H1 (cell line): ENCODE results near the gene RAD9B. TPM values are rescaled to one million over a fixed set of nuclear protein-coding genes. Genes with fewer than 3 reads are reported as not detected.

Experiments
- CTCF ChIA-PET: fragments of 300-600 bp; sonication (Branson Sonifier 250); formaldehyde crosslinking; loops from one replicate; lab custom pipeline; 2021; ENCODE audit not compliant: partially characterized antibody; lab: Charles Lee
- POLR2A ChIA-PET: fragments of 300-600 bp; sonication (Branson Sonifier 250); formaldehyde crosslinking; loops from one replicate; lab custom pipeline; 2021; ENCODE audit warnings: inconsistent platforms; ENCODE audit not compliant: partially characterized antibody; lab: Charles Lee
- DNase-seq, 2 experiments: peaks; one replicate each; pipeline versions ENCODE4 v3.0.0 to v3.0.0-alpha.2; 2010 to 2022; ENCODE audit warnings: low spot score in 2 of 2, low read depth in 1 of 2, mixed read lengths in 1 of 2
- FAIRE-seq: peaks from 2 replicates; lab custom pipeline; 2011; peaks lifted over from hg19 to GRCh38; lab: Jason Lieb, UNC
- H2AFZ ChIP-seq: 2 replicates; pipeline ENCODE4 v1.8.1; 2012; ENCODE audit warnings: low read length, inconsistent platforms
- H2AK5ac ChIP-seq: 2 replicates; pipeline ENCODE4 v1.6.1; 2013; ENCODE audit warnings: low read depth, low read length
- H2BK120ac ChIP-seq: replicated peaks from 2 replicates; pipeline ENCODE3; 2013; ENCODE audit warnings: low read depth, low read length, inconsistent platforms
- H2BK12ac ChIP-seq: 2 replicates; pipeline ENCODE4 v1.6.1; 2013; ENCODE audit warnings: low read depth, low read length
- H2BK15ac ChIP-seq: 2 replicates; pipeline ENCODE4 v1.6.1; 2013; ENCODE audit warnings: low read length
- H2BK20ac ChIP-seq: 2 replicates; pipeline ENCODE4 v1.6.1; 2013; ENCODE audit warnings: low read length
- H2BK5ac ChIP-seq: 2 replicates; pipeline ENCODE4 v1.6.1; 2013; ENCODE audit warnings: low read depth, low read length
- H3K14ac ChIP-seq: 2 replicates; pipeline ENCODE4 v1.6.1; 2013; ENCODE audit warnings: inconsistent platforms; ENCODE audit not compliant: insufficient read length
- H3K18ac ChIP-seq: 2 replicates; pipeline ENCODE4 v1.6.1; 2013; ENCODE audit warnings: low read length; ENCODE audit errors: extremely low read depth
- H3K23ac ChIP-seq: 2 replicates; pipeline ENCODE4 v1.6.1; 2013; ENCODE audit warnings: inconsistent platforms; ENCODE audit not compliant: insufficient read length
- H3K23me2 ChIP-seq: 2 replicates; pipeline ENCODE4 v1.6.1; 2013; ENCODE audit warnings: low read depth, low read length
- H3K27ac ChIP-seq: 2 replicates; pipeline ENCODE4 v1.6.1; 2011; ENCODE audit warnings: low read depth, low read length, inconsistent platforms
- H3K27me3 ChIP-seq, 4 experiments: replicated peaks in 1 of 4; 1 replicate in 1 of 4; 2 replicates in 3 of 4; pipeline versions ENCODE4 v1.6.1 to v1.8.1; 2011 to 2013; ENCODE audit warnings: low read length in 3 of 4, mild to moderate bottlenecking in 3 of 4, inconsistent platforms in 2 of 4, mixed read lengths in 2 of 4, moderate library complexity in 1 of 4; ENCODE audit not compliant: control insufficient read depth in 3 of 4, insufficient read depth in 3 of 4; ENCODE audit errors: extremely low read depth in 1 of 4
- H3K36me3 ChIP-seq, 4 experiments: 2 replicates each; pipeline versions ENCODE4 v1.6.1 to v1.8.1; 2011 to 2013; ENCODE audit warnings: mild to moderate bottlenecking in 4 of 4, low read length in 3 of 4, moderate library complexity in 2 of 4, control low read depth in 1 of 4, inconsistent platforms in 1 of 4; ENCODE audit not compliant: insufficient read depth in 4 of 4, control insufficient read depth in 2 of 4
- H3K4ac ChIP-seq: replicated peaks from 2 replicates; pipeline ENCODE3; 2013; ENCODE audit warnings: low read length, low read depth, mixed read lengths, inconsistent platforms; ENCODE audit not compliant: insufficient read length
- H3K4me1 ChIP-seq, 4 experiments: replicated peaks in 1 of 4; 1 replicate in 1 of 4; 2 replicates in 3 of 4; pipeline versions ENCODE4 v1.6.1 to v1.8.1; 2011 to 2013; ENCODE audit warnings: low read length in 3 of 4, inconsistent platforms in 2 of 4, mixed read lengths in 1 of 4; ENCODE audit not compliant: insufficient read depth in 4 of 4, control insufficient read depth in 3 of 4
- H3K4me2 ChIP-seq, 2 experiments: 2 replicates each; pipeline versions ENCODE4 v1.6.1 to v1.8.1; 2011 to 2013; ENCODE audit warnings: low read depth in 2 of 2, low read length in 2 of 2, control low read depth in 1 of 2, inconsistent platforms in 1 of 2, mild to moderate bottlenecking in 1 of 2; ENCODE audit not compliant: insufficient read depth in 1 of 2
- H3K4me3 ChIP-seq, 4 experiments: fragments of 200-600, 300-600 bp in 1 of 4; sonication (generic), shearing (Covaris generic), sonication (Bioruptor Twin) in 1 of 4; 2 replicates each; pipeline versions ENCODE4 v1.5.1 to v1.8.1; 2011 to 2016; ENCODE audit warnings: low read length in 4 of 4, low read depth in 3 of 4, control low read depth in 2 of 4, inconsistent platforms in 2 of 4, mild to moderate bottlenecking in 2 of 4, mixed read lengths in 1 of 4, moderate library complexity in 1 of 4; ENCODE audit not compliant: insufficient read depth in 2 of 4; ENCODE audit errors: extremely low read depth in 1 of 4
- H3K56ac ChIP-seq: replicated peaks from 2 replicates; pipeline ENCODE3; 2013; ENCODE audit warnings: low read depth, mild to moderate bottlenecking, mixed read lengths, low read length, inconsistent platforms; ENCODE audit not compliant: insufficient read length
- H3K79me1 ChIP-seq: 2 replicates; pipeline ENCODE4 v1.6.1; 2013; ENCODE audit warnings: low read depth, low read length, control low read depth
- H3K79me2 ChIP-seq, 2 experiments: 2 replicates each; pipeline versions ENCODE4 v1.6.1 to v1.8.1; 2012 to 2013; ENCODE audit warnings: low read length in 2 of 2, mild to moderate bottlenecking in 2 of 2, inconsistent platforms in 1 of 2; ENCODE audit not compliant: insufficient read depth in 2 of 2, control insufficient read depth in 1 of 2
- H3K9ac ChIP-seq, 4 experiments: replicated peaks in 1 of 4; 1 replicate in 1 of 4; 2 replicates in 3 of 4; pipeline versions ENCODE4 v1.6.1 to v1.8.1; 2011 to 2013; ENCODE audit warnings: low read depth in 3 of 4, low read length in 3 of 4, control low read depth in 2 of 4, mild to moderate bottlenecking in 2 of 4, moderate library complexity in 2 of 4, inconsistent platforms in 1 of 4; ENCODE audit errors: extremely low read depth in 1 of 4
- H3K9me3 ChIP-seq, 2 experiments: 2 replicates each; pipeline versions ENCODE4 v1.6.1 to v1.8.1; 2012 to 2013; ENCODE audit warnings: mild to moderate bottlenecking in 2 of 2, moderate library complexity in 2 of 2, control low read depth in 1 of 2, inconsistent platforms in 1 of 2, low read depth in 1 of 2, low read length in 1 of 2, mixed read lengths in 1 of 2; ENCODE audit not compliant: insufficient read depth in 2 of 2
- H4K20me1 ChIP-seq, 2 experiments: replicated peaks in 1 of 2; 2 replicates each; pipeline versions ENCODE3 to v1.8.1; 2011 to 2013; ENCODE audit warnings: inconsistent platforms in 2 of 2, low read length in 2 of 2, mild to moderate bottlenecking in 1 of 2; ENCODE audit not compliant: insufficient read depth in 2 of 2, control insufficient read depth in 1 of 2
- H4K5ac ChIP-seq: 2 replicates; pipeline ENCODE4 v1.6.1; 2013; ENCODE audit warnings: low read length, low read depth, mixed read lengths, inconsistent platforms; ENCODE audit not compliant: insufficient read length
- H4K8ac ChIP-seq: 2 replicates; pipeline ENCODE4 v1.8.0; 2013; ENCODE audit warnings: mild to moderate bottlenecking, moderate library complexity, low read length, inconsistent platforms; ENCODE audit not compliant: insufficient read depth; ENCODE audit errors: extremely low read depth
- H4K91ac ChIP-seq: replicated peaks from 2 replicates; pipeline ENCODE3; 2013; ENCODE audit warnings: low read length, mixed read lengths, inconsistent platforms; ENCODE audit not compliant: insufficient read length
- FOSL1 ChIP-seq: IDR thresholded peaks from 2 replicates; pipeline ENCODE4 v1.6.1; 2011; ENCODE audit warnings: mild to moderate bottlenecking, low read depth, low read length, moderate library complexity; ENCODE audit not compliant: insufficient read depth
- RAD21 ChIP-seq, 2 experiments: IDR thresholded peaks in 1 of 2; conservative IDR thresholded peaks in 1 of 2; 2 replicates each; pipeline ENCODE4 v1.6.1; 2011; ENCODE audit warnings: low read depth in 2 of 2, low read length in 2 of 2, improper control_type of control experiment in 1 of 2, inconsistent platforms in 1 of 2, mild to moderate bottlenecking in 1 of 2, moderate library complexity in 1 of 2
- SIN3A ChIP-seq, 2 experiments: IDR thresholded peaks in 1 of 2; conservative IDR thresholded peaks in 1 of 2; 2 replicates each; pipeline ENCODE4 v1.6.1; 2011 to 2012; ENCODE audit warnings: low read length in 2 of 2, improper control_type of control experiment in 1 of 2, low read depth in 1 of 2, mild to moderate bottlenecking in 1 of 2
- WGBS, 2 experiments: shearing (Covaris generic) in 1 of 2; methylation state at CpG; one replicate each; pipeline versions ENCODE4 v1.1.6 to v1.1.7; 2013 to 2015; ENCODE audit warnings: low lambda C conversion rate in 2 of 2, mixed read lengths in 2 of 2, inconsistent platforms in 1 of 2, low coverage in 1 of 2, missing lambda C conversion rate in 1 of 2; ENCODE audit not compliant: insufficient replicate concordance in 2 of 2, insufficient coverage in 1 of 2, insufficient read length in 1 of 2; ENCODE audit errors: extremely low coverage in 1 of 2, missing lambda C conversion rate in 1 of 2; 5-methylcytosine and 5-hydroxymethylcytosine counted together
- polyA plus RNA-seq, 7 experiments: library from polyadenylated mRNA; depleted of rRNA in 3 of 7; stranded (reverse) in 5 of 7; unstranded in 2 of 7; fragments of >200 nt in 5 of 7; fragments of 200-250 nt in 2 of 7; gene quantifications; 1 replicate in 5 of 7; 2 replicates in 1 of 7; 4 replicates in 1 of 7; pipeline versions ENCODE4 v1.2.1 to v1.2.3, GENCODE V29; 2011 to 2013; ENCODE audit warnings: missing spikeins in 2 of 7, mixed read lengths in 2 of 7
- total RNA-seq: library from RNA; stranded (reverse); fragmentation: NEBNext Ultra II Directional; extraction: Animal tissue kit (Norgen Biotek cat#: 25700); gene quantifications from 2 replicates; pipeline ENCODE4 v1.2.1, GENCODE V29; 2021

RAD9B gene
- total and polyA plus RNA-seq, 2 of the 8 experiments (the other 6 are each of a cell fraction or from before 2014, with no cell fraction given), result 0.06 TPM; not detected in 1

DNA sequence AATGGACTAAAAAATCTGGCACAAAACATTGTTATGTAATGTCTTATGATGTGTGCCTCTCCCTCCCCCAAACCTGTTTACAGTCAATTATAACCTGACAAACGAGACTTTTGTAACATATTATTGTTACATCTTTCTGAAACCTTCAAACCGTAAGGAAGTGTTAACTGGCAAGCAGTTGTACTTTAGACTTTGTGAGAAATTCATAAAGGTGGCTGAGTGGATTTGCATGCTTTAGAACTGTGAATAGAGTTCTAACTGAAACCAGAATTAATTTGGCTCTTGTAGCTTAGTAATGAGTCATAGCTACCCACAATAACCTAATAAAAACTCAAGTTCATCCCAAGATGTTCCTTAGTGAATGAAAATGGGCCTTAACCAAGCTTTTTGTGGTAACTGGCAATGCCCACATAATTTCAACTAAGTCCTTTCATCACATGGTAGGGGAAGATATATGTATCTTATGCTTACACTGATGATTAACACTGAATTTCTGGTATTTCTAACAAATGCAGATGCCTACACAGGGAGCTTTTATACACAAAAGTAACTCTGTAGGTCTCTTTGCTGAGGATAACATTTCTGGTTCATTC lies 29.7 kb downstream of the RAD9B start:
- Histone ChIP-seq H2AFZ (no peak overlapping the region), H4K8ac (no peak overlapping the region), H3K56ac (no peak overlapping the region), H3K9me3 (no peaks in the 10 kb centered on the region), H3K23ac (no peak overlapping the region), H2BK120ac (no peak overlapping the region), H3K4ac (no peak overlapping the region), H3K36me3 (peaks cover 2 to 13% (median 6%) of the 10 kb centered on the region in 4 experiments; a peak in 6 of 8 replicates), H2BK5ac (no peak overlapping the region), H2BK20ac (no peak overlapping the region), H3K4me1 (no peaks in the 10 kb centered on the region), H3K79me2 (no peaks in the 10 kb centered on the region), H4K5ac (no peak overlapping the region), H2BK15ac (no peak overlapping the region), H2BK12ac (no peak overlapping the region), H3K18ac (no peak overlapping the region), H3K27me3 (no peaks in the 10 kb centered on the region), H3K4me2 (no peak overlapping the region), H4K20me1 (peaks cover 1 to 2% of the 10 kb centered on the region in 2 experiments), H3K9ac (no peak overlapping the region), H3K23me2 (no peaks in the 10 kb centered on the region), H3K14ac (no peak overlapping the region), H2AK5ac (no peak overlapping the region), H3K79me1 (no peaks in the 10 kb centered on the region), H3K4me3 (no peak overlapping the region), H3K27ac (no peak overlapping the region), H4K91ac (no peak overlapping the region)
- CTCF ChIA-PET, result interaction anchor here (1.7 to 3.3 kb wide), 3 partner anchors 12 to 20 kb away, joined by 5 to 16 read pairs (median 8); no protein-coding TSS in a partner anchor
- WGBS, 2 experiments, result 90% methylated on average over 2 of the region's 2 CpGs; no CpG with 5 or more reads in 1 of the 2 experiments
- FAIRE-seq (no peak), DNase-seq (no peak)
- POLR2A ChIA-PET, result interaction anchor here (1.0 to 1.4 kb wide), 3 partner anchors 19 to 157 kb away, joined by 3 read pairs; partner anchors contain the start of genes FAM216A, GPN3 and HVCN1
- TF ChIP-seq RAD21 (IDR thresholded peaks at IDR 0.05 in 1 of 2, conservative IDR thresholded peaks at IDR 0.05 in 1 of 2; ENCODE audit: low read depth in 2 of 2, low read length in 2 of 2), result no peak
- no peak for TF ChIP-seq SIN3A (conservative IDR thresholded peaks at IDR 0.05 in 1 of 2, IDR thresholded peaks at IDR 0.05 in 1 of 2; ENCODE audit: low read depth in 1 of 2, low read length in 2 of 2)
- no peak for TF ChIP-seq FOSL1
